Ascending aorta (tissue), 2 donors: ENCODE data around the gene DZIP3. TPM values are rescaled to one million over a fixed set of nuclear protein-coding genes. Genes with fewer than 3 reads are reported as not detected.

Experiments used
- DNase-seq, 2 donors: peaks; one replicate each; pipeline ENCODE4 v3.0.0-alpha.2; 2019; ENCODE audit warnings: low spot score in 2 of 2
- H3K27ac ChIP-seq, 2 donors: fragments of 200-600 bp; sonication (generic); one replicate each; pipeline ENCODE4 v1.5.1; 2016 to 2017; ENCODE audit warnings: mild to moderate bottlenecking in 1 of 2
- H3K27me3 ChIP-seq: fragments of 200-600 bp; sonication (generic); one replicate; pipeline ENCODE4 v1.5.1; 2017
- H3K36me3 ChIP-seq, 2 donors: fragments of 200-600 bp; sonication (generic); one replicate each; pipeline ENCODE4 v1.5.1; 2016
- H3K4me1 ChIP-seq, 2 donors: fragments of 200-600 bp; sonication (generic); one replicate each; pipeline ENCODE4 v1.5.1; 2016 to 2017; ENCODE audit warnings: mild to moderate bottlenecking in 1 of 2
- H3K4me3 ChIP-seq, 2 donors: fragments of 200-600 bp; sonication (generic); one replicate each; pipeline ENCODE4 v1.5.1; 2016 to 2017; ENCODE audit warnings: mild to moderate bottlenecking in 1 of 2
- H3K9me3 ChIP-seq, 2 donors: fragments of 200-600 bp; sonication (generic); one replicate each; pipeline ENCODE4 v1.5.1; 2016
- intact Hi-C: fragments of 100-400 bp; cut with DNase I; formaldehyde crosslinking; loops from one replicate; pipeline ENCODE4 v1.15.1; 2023
- total RNA-seq: library from RNA; depleted of rRNA; stranded (reverse); fragments of >200 nt; gene quantifications from one replicate; pipeline ENCODE4 v1.1.0, GENCODE V29; 2016
- TF ChIP-seq, protein P1 (sequence below), 3 experiments: fragments of 200-600 bp in 2 of 3; fragments of 450-650 bp in 1 of 3; sonication (generic) in 2 of 3; IDR thresholded peaks; one replicate each; pipeline ENCODE4 v1.5.1; 2016 to 2019; ENCODE audit warnings: antibody characterized with exemption in 3 of 3, mild to moderate bottlenecking in 1 of 3, moderate library complexity in 1 of 3

The DZIP3 gene
- total RNA-seq, 1 donor from 2014 or later: 7.0 TPM

DNA sequence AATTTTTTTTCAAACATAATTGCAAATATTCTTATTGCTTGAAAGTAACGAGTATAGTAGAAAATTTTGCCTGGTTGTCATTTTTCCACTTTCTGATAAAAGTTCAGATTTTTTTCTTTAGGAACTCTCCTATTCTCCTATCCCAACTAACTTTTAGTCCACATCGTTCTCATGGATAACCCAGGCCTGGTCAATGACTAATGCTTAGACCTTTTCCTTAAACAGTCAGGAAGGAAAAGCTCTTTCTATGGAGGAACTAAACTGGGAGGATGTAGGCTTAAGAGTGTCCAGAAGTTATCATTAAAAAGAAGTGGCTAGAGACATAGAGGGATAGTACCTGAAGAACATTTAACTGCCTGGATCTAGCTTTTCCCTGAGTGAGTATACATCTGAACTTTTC, 27.0 kb upstream of the DZIP3 start:
- H3K9me3 ChIP-seq: no peaks in the 10 kb centered on the region
- intact Hi-C loops: no loop called here
- H3K4me1 ChIP-seq: no peaks in the 10 kb centered on the region
- H3K27ac ChIP-seq: no peak overlapping the region
- no peaks in the 10 kb centered on the region for H3K36me3 ChIP-seq
- no peak for DNase-seq
- H3K27me3 ChIP-seq: no peaks in the 10 kb centered on the region
- TF ChIP-seq, protein P1, sequence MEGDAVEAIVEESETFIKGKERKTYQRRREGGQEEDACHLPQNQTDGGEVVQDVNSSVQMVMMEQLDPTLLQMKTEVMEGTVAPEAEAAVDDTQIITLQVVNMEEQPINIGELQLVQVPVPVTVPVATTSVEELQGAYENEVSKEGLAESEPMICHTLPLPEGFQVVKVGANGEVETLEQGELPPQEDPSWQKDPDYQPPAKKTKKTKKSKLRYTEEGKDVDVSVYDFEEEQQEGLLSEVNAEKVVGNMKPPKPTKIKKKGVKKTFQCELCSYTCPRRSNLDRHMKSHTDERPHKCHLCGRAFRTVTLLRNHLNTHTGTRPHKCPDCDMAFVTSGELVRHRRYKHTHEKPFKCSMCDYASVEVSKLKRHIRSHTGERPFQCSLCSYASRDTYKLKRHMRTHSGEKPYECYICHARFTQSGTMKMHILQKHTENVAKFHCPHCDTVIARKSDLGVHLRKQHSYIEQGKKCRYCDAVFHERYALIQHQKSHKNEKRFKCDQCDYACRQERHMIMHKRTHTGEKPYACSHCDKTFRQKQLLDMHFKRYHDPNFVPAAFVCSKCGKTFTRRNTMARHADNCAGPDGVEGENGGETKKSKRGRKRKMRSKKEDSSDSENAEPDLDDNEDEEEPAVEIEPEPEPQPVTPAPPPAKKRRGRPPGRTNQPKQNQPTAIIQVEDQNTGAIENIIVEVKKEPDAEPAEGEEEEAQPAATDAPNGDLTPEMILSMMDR (IDR thresholded peaks at IDR 0.05): no peak
- no peak overlapping the region for H3K4me3 ChIP-seq

- no peaks in the 10 kb centered on the region for H3K4me1 ChIP-seq
- H3K27me3 ChIP-seq: no peaks in the 10 kb centered on the region
- no peaks in the 10 kb centered on the region for H3K9me3 ChIP-seq
- no peak for DNase-seq
- TF ChIP-seq, protein P1 (IDR thresholded peaks at IDR 0.05): no peak
- no peaks in the 10 kb centered on the region for H3K36me3 ChIP-seq
- no peak overlapping the region for H3K27ac ChIP-seq
- intact Hi-C loops: no loop called here
- no peak overlapping the region for H3K4me3 ChIP-seq
Observed at GRCh38 chr3:108564564-108564963, 25.0 kb upstream of the DZIP3 start.

DNA sequence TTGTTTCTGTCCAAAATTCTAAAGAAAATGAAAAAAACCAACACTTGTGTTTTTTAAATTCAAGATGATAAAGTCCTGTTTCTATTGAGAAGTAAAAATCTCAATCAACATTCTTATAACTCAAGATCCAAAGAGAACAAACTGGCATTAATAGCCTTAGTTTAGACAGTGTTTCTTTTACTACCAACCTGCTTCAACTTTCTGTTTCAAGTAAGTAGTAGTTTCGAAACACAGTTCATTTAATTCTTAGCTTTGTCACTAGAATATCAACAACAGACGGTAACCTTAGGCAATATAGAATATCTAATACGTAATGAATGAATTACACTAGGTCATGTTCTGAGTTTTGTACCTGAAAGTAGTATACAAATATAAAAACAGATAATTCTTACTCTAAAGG, 24.0 kb upstream of the DZIP3 start:
- Histone ChIP-seq H3K36me3 (no peaks in the 10 kb centered on the region), H3K4me3 (no peak overlapping the region), H3K27ac (no peak overlapping the region), H3K9me3 (no peaks in the 10 kb centered on the region), H3K4me1 (no peaks in the 10 kb centered on the region), H3K27me3 (no peaks in the 10 kb centered on the region)
- intact Hi-C loops: no loop called here
- TF ChIP-seq, protein P1 (IDR thresholded peaks at IDR 0.05): no peak
- no peak for DNase-seq

- Histone ChIP-seq H3K36me3 (no peaks in the 10 kb centered on the region), H3K27me3 (no peaks in the 10 kb centered on the region), H3K27ac (no peak overlapping the region), H3K9me3 (no peaks in the 10 kb centered on the region), H3K4me1 (no peaks in the 10 kb centered on the region), H3K4me3 (no peak overlapping the region)
- intact Hi-C loops: no loop called here
- DNase-seq: no peak
- TF ChIP-seq, protein P1 (IDR thresholded peaks at IDR 0.05): no peak
Observed at GRCh38 chr3:108566599-108566998, 22.9 kb upstream of the DZIP3 start.

DNA sequence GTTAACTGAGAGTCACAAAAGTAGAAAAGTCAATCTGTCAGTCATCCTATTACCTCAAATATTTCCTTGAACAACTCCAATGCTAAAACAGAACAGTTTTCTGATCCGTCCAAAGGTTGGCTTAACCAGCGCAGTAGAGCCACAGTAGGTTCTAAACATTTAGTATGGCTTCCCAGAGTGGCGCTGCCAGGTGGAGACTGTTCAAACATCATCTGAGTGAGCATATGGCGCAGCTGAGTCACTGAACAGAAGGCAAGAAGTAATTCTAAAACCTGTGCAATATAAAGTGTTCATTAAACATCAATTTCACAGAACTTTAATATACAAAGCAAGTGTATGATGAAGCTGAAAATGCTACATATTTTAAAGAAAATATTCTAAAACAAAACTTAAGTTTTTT, 20.2 kb upstream of the DZIP3 start:
- intact Hi-C loops: no loop called here
- no peak for DNase-seq
- H3K4me3 ChIP-seq: no peak overlapping the region
- no peak overlapping the region for H3K27ac ChIP-seq
- no peaks in the 10 kb centered on the region for H3K36me3 ChIP-seq
- no peaks in the 10 kb centered on the region for H3K27me3 ChIP-seq
- no peaks in the 10 kb centered on the region for H3K9me3 ChIP-seq
- H3K4me1 ChIP-seq: no peaks in the 10 kb centered on the region
- TF ChIP-seq, protein P1 (IDR thresholded peaks at IDR 0.05): no peak

GRCh38 chr3:108578064-108578463, 11.5 kb upstream of the DZIP3 start:
- no peaks in the 10 kb centered on the region for H3K9me3 ChIP-seq
- no peak for DNase-seq
- H3K4me3 ChIP-seq: no peak overlapping the region
- TF ChIP-seq, protein P1 (IDR thresholded peaks at IDR 0.05): no peak
- H3K36me3 ChIP-seq: no peaks in the 10 kb centered on the region
- H3K27me3 ChIP-seq: no peaks in the 10 kb centered on the region
- intact Hi-C loops: no loop called here
- no peaks in the 10 kb centered on the region for H3K4me1 ChIP-seq
- H3K27ac ChIP-seq: no peak overlapping the region
